Astrocyte of the spinal cord (primary cell): Measurements from ENCODE around the gene HDAC7.

Experiments used
- DNase-seq: peaks from one replicate; pipeline ENCODE4 v3.0.0; 2011; ENCODE audit warnings: low read depth, low spot score
- H3K4me3 ChIP-seq: 2 replicates; pipeline ENCODE4 v1.5.1; 2011; ENCODE audit warnings: low read depth, mild to moderate bottlenecking, low read length, moderate library complexity
- in situ Hi-C: cut with HindIII; loops from 2 replicates; pipeline ENCODE4 v1.10.0; 2017; ENCODE audit warnings: low sequenced_read_pairs
- TF ChIP-seq, protein P1 (sequence below): IDR thresholded peaks from 2 replicates; pipeline ENCODE4 v1.5.1; 2012; ENCODE audit warnings: low read depth, mild to moderate bottlenecking, low read length, inconsistent platforms

Gene HDAC7

GRCh38 chr12:47747126-47747525 is 72.6 kb downstream of the HDAC7 start:
- H3K4me3 ChIP-seq: no peak overlapping the region
- TF ChIP-seq, protein P1, sequence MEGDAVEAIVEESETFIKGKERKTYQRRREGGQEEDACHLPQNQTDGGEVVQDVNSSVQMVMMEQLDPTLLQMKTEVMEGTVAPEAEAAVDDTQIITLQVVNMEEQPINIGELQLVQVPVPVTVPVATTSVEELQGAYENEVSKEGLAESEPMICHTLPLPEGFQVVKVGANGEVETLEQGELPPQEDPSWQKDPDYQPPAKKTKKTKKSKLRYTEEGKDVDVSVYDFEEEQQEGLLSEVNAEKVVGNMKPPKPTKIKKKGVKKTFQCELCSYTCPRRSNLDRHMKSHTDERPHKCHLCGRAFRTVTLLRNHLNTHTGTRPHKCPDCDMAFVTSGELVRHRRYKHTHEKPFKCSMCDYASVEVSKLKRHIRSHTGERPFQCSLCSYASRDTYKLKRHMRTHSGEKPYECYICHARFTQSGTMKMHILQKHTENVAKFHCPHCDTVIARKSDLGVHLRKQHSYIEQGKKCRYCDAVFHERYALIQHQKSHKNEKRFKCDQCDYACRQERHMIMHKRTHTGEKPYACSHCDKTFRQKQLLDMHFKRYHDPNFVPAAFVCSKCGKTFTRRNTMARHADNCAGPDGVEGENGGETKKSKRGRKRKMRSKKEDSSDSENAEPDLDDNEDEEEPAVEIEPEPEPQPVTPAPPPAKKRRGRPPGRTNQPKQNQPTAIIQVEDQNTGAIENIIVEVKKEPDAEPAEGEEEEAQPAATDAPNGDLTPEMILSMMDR: no peak
- DNase-seq: no peak
- in situ Hi-C loops: no loop called here

GRCh38 chr12:47746523-47746922 is 73.2 kb downstream of the HDAC7 start:
- DNase-seq: no peak
- TF ChIP-seq, protein P1: no peak
- in situ Hi-C loops: no loop called here
- H3K4me3 ChIP-seq: no peak overlapping the region

DNA sequence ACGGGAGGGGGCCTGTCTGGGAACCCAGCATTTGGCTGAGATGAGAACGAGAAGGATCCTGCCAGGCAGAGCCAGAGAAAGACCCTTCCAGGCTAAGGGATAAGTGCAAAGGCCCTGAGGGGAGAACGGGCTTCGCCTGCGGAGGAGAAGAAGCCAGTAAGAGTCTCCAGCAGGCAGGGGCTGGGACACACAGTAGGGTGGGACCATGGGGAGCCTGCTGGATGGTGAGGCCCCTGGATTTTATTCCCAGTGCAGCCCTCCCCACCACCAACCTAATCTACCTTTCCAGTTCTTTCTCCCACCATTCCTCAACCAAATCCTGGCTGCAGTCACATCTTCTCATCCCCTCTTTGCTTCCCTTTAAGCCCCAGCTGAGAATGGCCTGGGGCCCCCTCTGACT is 73.6 kb downstream of the HDAC7 start:
- in situ Hi-C loops: no loop called here
- DNase-seq: no peak
- no peak overlapping the region for H3K4me3 ChIP-seq

GRCh38 chr12:47745485-47746041 is 74.1 kb downstream of the HDAC7 start:
- TF ChIP-seq, protein P1: no peak
- in situ Hi-C loops: no loop called here
- H3K4me3 ChIP-seq: no peak overlapping the region
- no peak for DNase-seq

More for the DNA sequence above, 73.6 kb downstream of the HDAC7 start:
- TF ChIP-seq, protein P1: no peak

GRCh38 chr12:47744778-47745436 is 74.8 kb downstream of the HDAC7 start:
- H3K4me3 ChIP-seq: no peak overlapping the region
- TF ChIP-seq, protein P1: no peak
- no peak for DNase-seq
- in situ Hi-C loops: no loop called here

DNA sequence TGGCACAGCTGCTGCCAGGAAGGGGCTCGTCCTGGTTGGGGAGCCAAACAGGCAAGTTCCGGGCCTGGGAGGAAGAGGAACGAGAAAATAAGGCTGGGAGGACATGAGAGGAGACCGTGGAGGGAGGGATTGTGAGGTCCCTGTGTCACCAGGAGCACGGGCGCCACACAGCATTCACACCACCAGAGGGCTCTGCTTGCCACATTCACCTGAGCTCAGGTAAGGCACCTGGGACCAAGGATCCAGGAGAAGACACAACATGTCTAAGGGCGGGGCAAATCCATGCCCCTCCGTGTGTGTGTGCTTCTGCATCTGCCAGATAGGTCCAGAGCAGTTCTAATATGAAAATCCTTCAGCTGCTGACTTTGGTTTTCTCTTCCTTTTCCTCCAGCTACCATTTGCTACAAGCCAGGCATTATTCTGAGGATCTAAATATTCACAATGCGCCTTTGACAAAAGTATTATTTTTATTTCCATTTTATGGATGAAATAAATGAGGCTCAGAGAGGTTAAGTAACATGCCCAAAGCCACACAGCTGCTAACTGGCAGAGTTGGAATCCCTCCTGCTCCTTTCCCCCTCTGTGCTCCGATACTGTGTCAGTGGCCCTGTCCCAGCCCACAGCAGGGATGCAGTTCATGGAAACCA is 75.6 kb downstream of the HDAC7 start:
- TF ChIP-seq, protein P1: peak; percentile 38
- DNase-seq: no peak
- in situ Hi-C loops: no loop called here
- H3K4me3 ChIP-seq: no peak overlapping the region
